Measurements from ENCODE around the gene DENND1C.

The DENND1C gene

GRCh38 chr19:6481541-6482342, at the start of gene DENND1C:
TSS of gene DENND1C (minus strand) at chr19:6481787. CDS start at chr19:6481695, 92 bp downstream.
- peak; percentile 45 to 47 for DNase-seq (ENCODE audit: low read depth in 1 of 2, low spot score in 1 of 2)

GRCh38 chr19:6530386-6531162, 49.0 kb upstream of the DENND1C start, which contains the start of gene TNFSF9:
TSS of gene TNFSF9 (plus strand) at chr19:6531026. CDS start at chr19:6531037, 11 bp downstream.
- peak; percentile 56 to 73 for DNase-seq (ENCODE audit: low read depth in 1 of 2, low spot score in 1 of 2)

- DNase-seq (ENCODE audit: low read depth in 1 of 2, low spot score in 1 of 2), result no peak
Measured at GRCh38 chr19:6529937-6530385, 48.4 kb upstream of the DENND1C start.

- DNase-seq (ENCODE audit: low read depth in 1 of 2, low spot score in 1 of 2), result no peak
Measured at GRCh38 chr19:6529351-6529750, 47.8 kb upstream of the DENND1C start.

- DNase-seq (ENCODE audit: low read depth in 1 of 2, low spot score in 1 of 2), result no peak
Measured at GRCh38 chr19:6528544-6529121, 47.0 kb upstream of the DENND1C start.

- DNase-seq (ENCODE audit: low read depth in 1 of 2, low spot score in 1 of 2), result no peak
Measured at GRCh38 chr19:6527893-6528543, 46.4 kb upstream of the DENND1C start.

- DNase-seq (ENCODE audit: low read depth in 1 of 2, low spot score in 1 of 2), result no peak
Measured at GRCh38 chr19:6524311-6524710, 42.7 kb upstream of the DENND1C start.

- no peak for DNase-seq (ENCODE audit: low read depth in 1 of 2, low spot score in 1 of 2)
Measured at GRCh38 chr19:6522712-6523111, 41.1 kb upstream of the DENND1C start.

- peak; percentile 21 to 39 for DNase-seq (ENCODE audit: low read depth in 1 of 2, low spot score in 1 of 2)
Measured at GRCh38 chr19:6521718-6522646, 40.4 kb upstream of the DENND1C start.

GRCh38 chr19:6519289-6519688, 37.7 kb upstream of the DENND1C start:
- no peak for DNase-seq (ENCODE audit: low read depth in 1 of 2, low spot score in 1 of 2)

GRCh38 chr19:6518145-6518911, 36.7 kb upstream of the DENND1C start:
- no peak for DNase-seq (ENCODE audit: low read depth in 1 of 2, low spot score in 1 of 2)

GRCh38 chr19:6516659-6517291, 35.2 kb upstream of the DENND1C start:
- peak; percentile 83 to 90 for DNase-seq (ENCODE audit: low read depth in 1 of 2, low spot score in 1 of 2)

GRCh38 chr19:6516018-6516658, 34.6 kb upstream of the DENND1C start:
- peak; percentile 17 to 23 for DNase-seq (ENCODE audit: low read depth in 1 of 2, low spot score in 1 of 2)

- DNase-seq (ENCODE audit: low read depth in 1 of 2, low spot score in 1 of 2), result no peak
Measured at GRCh38 chr19:6514926-6515544, 33.4 kb upstream of the DENND1C start.

GRCh38 chr19:6514089-6514488, 32.5 kb upstream of the DENND1C start:
- no peak for DNase-seq (ENCODE audit: low read depth in 1 of 2, low spot score in 1 of 2)

- no peak for DNase-seq (ENCODE audit: low read depth in 1 of 2, low spot score in 1 of 2)
Measured at GRCh38 chr19:6510618-6511017, 29.0 kb upstream of the DENND1C start.

- no peak for DNase-seq (ENCODE audit: low read depth in 1 of 2, low spot score in 1 of 2)
Measured at GRCh38 chr19:6509118-6509971, 27.8 kb upstream of the DENND1C start.

Data from activated T-helper 1 cell treated with anti-CD3 and anti-CD28 coated beads, Interleukin-2, amount 50 U/mL, for 16 hours (primary cell).